Natural killer cell treated with Interleukin-12 subunit alpha and Interleukin-12 subunit beta and Interleukin-15 and Interleukin-18, amount 100 ng/mL, for 72 hours (primary cell): ENCODE measurements around the gene FES. TPM values are rescaled to one million over a fixed set of nuclear protein-coding genes. Genes with fewer than 3 reads are reported as not detected.

Experiments used
- ATAC-seq, 2 donors: fragments of 150-1000 bp; cut with Tn5 transposase in 1 of 2; sonication (Bioruptor Pico), chemical (Tn5 transposase) in 1 of 2; 2 replicates each; pipeline ENCODE4 v1.10.0; 2021
- DNase-seq: peaks from one replicate; pipeline ENCODE4 v3.0.0; 2022; ENCODE audit warnings: low spot score
- H3K27ac Mint-ChIP-seq, 2 donors: 1 replicate in 1 of 2; 2 replicates in 1 of 2; pipeline ENCODE4 v1.8.0; 2022; ENCODE audit warnings: mixed read lengths in 2 of 2, mild to moderate bottlenecking in 1 of 2, moderate library complexity in 1 of 2
- H3K27me3 Mint-ChIP-seq, 2 donors: 1 replicate in 1 of 2; 2 replicates in 1 of 2; pipeline ENCODE4 v1.8.0; 2022; ENCODE audit warnings: mixed read lengths in 2 of 2
- H3K36me3 Mint-ChIP-seq: one replicate; pipeline ENCODE4 v1.8.0; 2022; ENCODE audit warnings: mixed read lengths
- H3K4me1 Mint-ChIP-seq, 2 donors: 1 replicate in 1 of 2; 2 replicates in 1 of 2; pipeline ENCODE4 v1.8.0; 2022; ENCODE audit warnings: low read depth in 2 of 2, mixed read lengths in 2 of 2, mild to moderate bottlenecking in 1 of 2
- H3K4me3 Mint-ChIP-seq: one replicate; pipeline ENCODE4 v1.8.0; 2022; ENCODE audit warnings: mixed read lengths
- H3K9me3 Mint-ChIP-seq: 2 replicates; pipeline ENCODE4 v1.8.0; 2022; ENCODE audit warnings: mixed read lengths
- total RNA-seq, 2 donors: library from RNA; stranded (reverse); gene quantifications; one replicate each; pipeline ENCODE4 v1.2.3, GENCODE V29; 2022

FES gene
- total RNA-seq, 2 donors from 2014 or later, result 139 to 140 TPM

- H3K4me1 Mint-ChIP-seq, result peaks cover 33 to 40% of the 10 kb centered on the region in 2 donors
- DNase-seq (no peak), ATAC-seq (no peak)
- H3K27ac Mint-ChIP-seq, result peak overlapping the region; percentile 96 to 98
- no peaks in the 10 kb centered on the region for H3K27me3 Mint-ChIP-seq
- H3K4me3 Mint-ChIP-seq, result peak overlapping the region; percentile 94
- H3K36me3 Mint-ChIP-seq, result peaks cover 16% of the 10 kb centered on the region
- no peaks in the 10 kb centered on the region for H3K9me3 Mint-ChIP-seq
These were observed 8.7 kb upstream of the FES start for GRCh38 chr15:90875549-90875981.

GRCh38 chr15:90876046-90876445, 8.3 kb upstream of the FES start:
- H3K4me3 Mint-ChIP-seq, result peak overlapping the region; percentile 38

DNA sequence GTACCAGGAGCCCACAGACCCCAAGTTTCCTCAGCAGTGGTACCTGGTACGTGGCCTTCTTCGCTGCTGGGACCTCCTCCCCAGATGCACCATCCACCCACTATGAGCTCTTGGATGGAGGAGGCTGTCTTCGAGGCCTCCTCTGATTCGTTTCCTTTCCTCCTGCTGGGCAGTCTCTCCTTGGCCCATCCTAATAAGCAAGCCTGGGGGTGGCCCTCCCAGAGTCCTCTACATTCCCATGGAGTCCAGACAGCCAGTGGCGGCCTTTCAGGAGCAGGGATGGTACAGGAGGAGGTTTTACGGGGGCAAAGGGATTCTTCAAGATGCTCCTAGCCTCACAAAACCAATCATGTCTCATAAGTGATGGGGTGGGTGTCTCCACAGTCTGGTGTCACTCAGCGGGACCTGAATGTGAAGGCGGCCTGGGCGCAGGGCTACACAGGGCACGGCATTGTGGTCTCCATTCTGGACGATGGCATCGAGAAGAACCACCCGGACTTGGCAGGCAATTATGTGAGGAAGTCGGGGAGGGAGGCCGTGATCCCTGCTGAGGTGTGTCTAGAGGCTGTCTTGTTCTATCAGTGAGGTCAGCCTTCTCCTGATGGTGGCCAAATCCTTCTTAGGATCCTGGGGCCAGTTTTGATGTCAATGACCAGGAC, 7.7 kb upstream of the FES start:
- Mint-ChIP-seq H3K4me1 (peaks cover 29 to 38% of the 10 kb centered on the region in 2 donors), H3K4me3 (peak overlapping the region; percentile 38), H3K27me3 (no peaks in the 10 kb centered on the region), H3K27ac (peak overlapping the region; percentile 96 to 98), H3K36me3 (peaks cover 12% of the 10 kb centered on the region), H3K9me3 (no peaks in the 10 kb centered on the region)
- no peak for DNase-seq
- no peak for ATAC-seq

More at GRCh38 chr15:90876046-90876445, 8.3 kb upstream of the FES start:
- peak overlapping the region; percentile 96 to 98 for H3K27ac Mint-ChIP-seq
- H3K9me3 Mint-ChIP-seq, result no peaks in the 10 kb centered on the region
- peaks cover 29 to 36% of the 10 kb centered on the region in 2 donors for H3K4me1 Mint-ChIP-seq
- ATAC-seq, result no peak
- H3K36me3 Mint-ChIP-seq, result peaks cover 12% of the 10 kb centered on the region
- H3K27me3 Mint-ChIP-seq, result no peaks in the 10 kb centered on the region
- DNase-seq, result no peak

GRCh38 chr15:90877315-90877714, 7.0 kb upstream of the FES start:
- Mint-ChIP-seq H3K4me1 (peaks cover 28 to 38% of the 10 kb centered on the region in 2 donors), H3K4me3 (peak overlapping the region; percentile 38), H3K27ac (peak overlapping the region; percentile 96 to 98), H3K9me3 (no peaks in the 10 kb centered on the region), H3K27me3 (no peaks in the 10 kb centered on the region), H3K36me3 (peaks cover 10% of the 10 kb centered on the region)
- no peak for ATAC-seq
- DNase-seq, result no peak

DNA sequence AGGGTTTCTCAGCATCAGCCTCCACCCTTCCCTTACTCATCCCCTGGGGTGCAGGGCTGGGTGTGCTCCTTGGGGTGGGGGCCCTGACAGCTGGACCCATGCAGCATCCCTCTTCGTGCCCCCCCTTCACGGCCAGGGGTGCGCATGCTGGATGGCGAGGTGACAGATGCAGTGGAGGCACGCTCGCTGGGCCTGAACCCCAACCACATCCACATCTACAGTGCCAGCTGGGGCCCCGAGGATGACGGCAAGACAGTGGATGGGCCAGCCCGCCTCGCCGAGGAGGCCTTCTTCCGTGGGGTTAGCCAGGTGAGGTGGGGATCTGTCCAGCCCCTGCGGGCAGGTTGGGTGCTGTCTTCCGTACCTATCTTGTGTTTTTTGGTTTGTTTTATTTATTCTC, 6.3 kb upstream of the FES start:
- no peaks in the 10 kb centered on the region for H3K9me3 Mint-ChIP-seq
- peaks cover 6% of the 10 kb centered on the region for H3K36me3 Mint-ChIP-seq
- peak overlapping the region; percentile 38 for H3K4me3 Mint-ChIP-seq
- ATAC-seq (no peak), DNase-seq (no peak)
- peaks cover 26 to 42% of the 10 kb centered on the region in 2 donors for H3K4me1 Mint-ChIP-seq
- peak overlapping the region; percentile 96 to 98 for H3K27ac Mint-ChIP-seq
- no peaks in the 10 kb centered on the region for H3K27me3 Mint-ChIP-seq

DNA sequence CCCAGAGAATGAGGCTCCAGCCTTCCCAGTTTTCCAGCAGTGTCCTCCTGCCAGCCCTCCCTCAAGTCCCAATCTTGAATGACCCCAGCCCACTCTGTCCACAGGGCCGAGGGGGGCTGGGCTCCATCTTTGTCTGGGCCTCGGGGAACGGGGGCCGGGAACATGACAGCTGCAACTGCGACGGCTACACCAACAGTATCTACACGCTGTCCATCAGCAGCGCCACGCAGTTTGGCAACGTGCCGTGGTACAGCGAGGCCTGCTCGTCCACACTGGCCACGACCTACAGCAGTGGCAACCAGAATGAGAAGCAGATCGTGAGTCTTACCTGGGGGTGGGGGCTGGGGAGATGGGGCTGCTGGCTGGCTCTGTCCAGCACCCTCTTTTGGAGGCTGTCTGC, 5.6 kb upstream of the FES start:
- no peak for DNase-seq
- H3K27me3 Mint-ChIP-seq, result no peaks in the 10 kb centered on the region
- H3K36me3 Mint-ChIP-seq, result peaks cover 6% of the 10 kb centered on the region
- H3K27ac Mint-ChIP-seq, result peak overlapping the region; percentile 96 to 98
- no peak for ATAC-seq
- H3K9me3 Mint-ChIP-seq, result no peaks in the 10 kb centered on the region
- H3K4me1 Mint-ChIP-seq, result peaks cover 26 to 46% of the 10 kb centered on the region in 2 donors
- no peak overlapping the region for H3K4me3 Mint-ChIP-seq

GRCh38 chr15:90879730-90880366, 4.5 kb upstream of the FES start:
- H3K4me1 Mint-ChIP-seq, result peaks cover 21 to 45% of the 10 kb centered on the region in 2 donors
- ATAC-seq (no peak), DNase-seq (no peak)
- peak overlapping the region in 1 of 2 donors; percentile 98 for H3K27ac Mint-ChIP-seq
- H3K27me3 Mint-ChIP-seq, result no peaks in the 10 kb centered on the region
- H3K36me3 Mint-ChIP-seq, result peaks cover 6% of the 10 kb centered on the region
- H3K4me3 Mint-ChIP-seq, result no peak overlapping the region
- H3K9me3 Mint-ChIP-seq, result no peaks in the 10 kb centered on the region

- ATAC-seq, result no peak
- H3K27me3 Mint-ChIP-seq, result no peaks in the 10 kb centered on the region
- H3K36me3 Mint-ChIP-seq, result peaks cover 6% of the 10 kb centered on the region
- peaks cover 24 to 47% of the 10 kb centered on the region in 2 donors for H3K4me1 Mint-ChIP-seq
- DNase-seq, result no peak
- H3K27ac Mint-ChIP-seq, result peak overlapping the region in 1 of 2 donors; percentile 26
- H3K9me3 Mint-ChIP-seq, result no peaks in the 10 kb centered on the region
- no peak overlapping the region for H3K4me3 Mint-ChIP-seq
These were observed 3.7 kb upstream of the FES start for GRCh38 chr15:90880381-90881145.

- H3K4me1 Mint-ChIP-seq, result peaks cover 30 to 50% of the 10 kb centered on the region in 2 donors
- H3K27ac Mint-ChIP-seq, result peak overlapping the region in 1 of 2 donors; percentile 26
- DNase-seq, result no peak
These were observed 2.9 kb upstream of the FES start for GRCh38 chr15:90881181-90881977.

GRCh38 chr15:90881978-90882721, 2.2 kb upstream of the FES start:
- ATAC-seq (no peak), DNase-seq (no peak)
- Mint-ChIP-seq H3K36me3 (peaks cover under 1% of the 10 kb centered on the region), H3K4me3 (no peak overlapping the region), H3K27me3 (no peaks in the 10 kb centered on the region), H3K9me3 (no peaks in the 10 kb centered on the region), H3K4me1 (peaks cover 24 to 46% of the 10 kb centered on the region in 2 donors), H3K27ac (peak overlapping the region; percentile 63 to 79)

More at GRCh38 chr15:90881181-90881977, 2.9 kb upstream of the FES start:
- no peaks in the 10 kb centered on the region for H3K9me3 Mint-ChIP-seq
- H3K27me3 Mint-ChIP-seq, result no peaks in the 10 kb centered on the region
- no peak for ATAC-seq
- H3K4me3 Mint-ChIP-seq, result no peak overlapping the region
- H3K36me3 Mint-ChIP-seq, result peaks cover 6% of the 10 kb centered on the region

DNA sequence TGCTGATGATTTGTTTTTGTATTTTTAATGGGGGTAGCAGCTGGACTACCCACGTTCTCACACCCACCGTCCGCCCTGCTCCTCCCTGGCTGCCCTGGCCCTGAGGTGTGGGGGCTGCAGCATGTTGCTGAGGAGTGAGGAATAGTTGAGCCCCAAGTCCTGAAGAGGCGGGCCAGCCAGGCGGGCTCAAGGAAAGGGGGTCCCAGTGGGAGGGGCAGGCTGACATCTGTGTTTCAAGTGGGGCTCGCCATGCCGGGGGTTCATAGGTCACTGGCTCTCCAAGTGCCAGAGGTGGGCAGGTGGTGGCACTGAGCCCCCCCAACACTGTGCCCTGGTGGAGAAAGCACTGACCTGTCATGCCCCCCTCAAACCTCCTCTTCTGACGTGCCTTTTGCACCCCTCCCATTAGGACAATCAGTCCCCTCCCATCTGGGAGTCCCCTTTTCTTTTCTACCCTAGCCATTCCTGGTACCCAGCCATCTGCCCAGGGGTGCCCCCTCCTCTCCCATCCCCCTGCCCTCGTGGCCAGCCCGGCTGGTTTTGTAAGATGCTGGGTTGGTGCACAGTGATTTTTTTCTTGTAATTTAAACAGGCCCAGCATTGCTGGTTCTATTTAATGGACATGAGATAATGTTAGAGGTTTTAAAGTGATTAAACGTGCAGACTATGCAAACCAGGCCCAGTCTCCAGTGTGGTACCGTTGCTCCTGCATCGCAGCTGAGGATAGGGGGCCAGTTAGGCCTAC, 1.4 kb upstream of the FES start:
- H3K9me3 Mint-ChIP-seq, result no peaks in the 10 kb centered on the region
- peak overlapping the region; percentile 45 for H3K4me3 Mint-ChIP-seq
- no peaks in the 10 kb centered on the region for H3K36me3 Mint-ChIP-seq
- DNase-seq (no peak), ATAC-seq (no peak)
- peak overlapping the region; percentile 63 to 79 for H3K27ac Mint-ChIP-seq
- H3K27me3 Mint-ChIP-seq, result no peaks in the 10 kb centered on the region
- H3K4me1 Mint-ChIP-seq, result peaks cover 25 to 45% of the 10 kb centered on the region in 2 donors

DNA sequence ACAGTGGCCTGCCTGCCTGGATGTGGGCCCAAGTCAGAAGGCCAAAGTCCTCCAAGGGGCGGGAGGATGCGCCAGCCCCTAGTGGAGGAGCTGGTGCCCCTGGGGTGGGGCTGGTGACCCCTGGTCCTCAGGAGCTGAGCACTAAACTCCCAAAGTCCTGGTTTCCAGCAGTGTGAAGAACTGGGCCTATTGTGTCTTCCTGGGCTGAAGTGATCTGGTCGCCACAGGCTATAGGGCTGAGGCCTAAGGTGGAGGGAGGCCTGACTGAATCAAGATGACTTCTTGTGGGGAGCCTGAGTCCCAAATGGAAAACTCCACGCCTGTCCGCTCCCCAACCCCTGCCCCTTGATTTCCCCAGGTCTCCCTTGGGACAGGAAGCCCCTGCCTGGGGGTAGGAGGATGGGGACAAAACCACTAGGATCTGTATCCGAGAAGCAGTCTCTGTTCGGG, 753 bp upstream of the FES start:
- Mint-ChIP-seq H3K4me3 (peak overlapping the region; percentile 45), H3K9me3 (no peaks in the 10 kb centered on the region), H3K27ac (peak overlapping the region; percentile 63 to 79), H3K36me3 (peaks cover 4% of the 10 kb centered on the region), H3K4me1 (peaks cover 30 to 46% of the 10 kb centered on the region in 2 donors), H3K27me3 (no peaks in the 10 kb centered on the region)
- DNase-seq (no peak), ATAC-seq (no peak)
